Stimulated activated CD4-positive, alpha-beta T cell treated with anti-CD3 and anti-CD28 coated beads, Interleukin-15, amount 100 ng/mL, for 48 hours (primary cell): Measurements from ENCODE around the gene LYSMD2.
"Not testable (repeated sequence)": the region's sequence is repeated elsewhere in the genome, so short reads cannot be mapped to it uniquely, and the experiment has no call there.

Experiments
- DNase-seq, 2 donors: peaks; one replicate each; pipeline ENCODE4 v3.0.0-alpha.2; 2020; ENCODE audit warnings: low read depth in 2 of 2

The LYSMD2 gene

GRCh38 chr15:51737522-51738305 lies at the start of gene LYSMD2:
TSS of gene LYSMD2 (minus strand) at chr15:51737655. CDS start at chr15:51737622, 33 bp downstream.
- peak in 1 of 2 donors; percentile 47 for DNase-seq

- DNase-seq: not testable (repeated sequence)
Measured at GRCh38 chr15:51787130-51787529, 49.7 kb upstream of the LYSMD2 start.

GRCh38 chr15:51783967-51784366 lies 46.5 kb upstream of the LYSMD2 start:
- DNase-seq: no peak

GRCh38 chr15:51782357-51782896 lies 45.0 kb upstream of the LYSMD2 start:
- DNase-seq: no peak

- no peak for DNase-seq
Measured at GRCh38 chr15:51781506-51781905, 44.1 kb upstream of the LYSMD2 start.

GRCh38 chr15:51780636-51781035 lies 43.2 kb upstream of the LYSMD2 start:
- no peak for DNase-seq

- DNase-seq: peak in 1 of 2 donors; percentile 52
Measured at GRCh38 chr15:51776952-51777569, 39.6 kb upstream of the LYSMD2 start.

- DNase-seq: peak in 1 of 2 donors; percentile 37
Measured at GRCh38 chr15:51775967-51776816, 38.7 kb upstream of the LYSMD2 start.

- no peak for DNase-seq
Measured at GRCh38 chr15:51774916-51775315, 37.5 kb upstream of the LYSMD2 start.

- no peak for DNase-seq
Measured at GRCh38 chr15:51771773-51772172, 34.3 kb upstream of the LYSMD2 start.

- no peak for DNase-seq
Measured at GRCh38 chr15:51770902-51771301, 33.4 kb upstream of the LYSMD2 start.

GRCh38 chr15:51768018-51768417 lies 30.6 kb upstream of the LYSMD2 start:
- DNase-seq: no peak

GRCh38 chr15:51766341-51766740 lies 28.9 kb upstream of the LYSMD2 start:
- no peak for DNase-seq

GRCh38 chr15:51765751-51766150 lies 28.3 kb upstream of the LYSMD2 start:
- DNase-seq: no peak

GRCh38 chr15:51760805-51761204 lies 23.4 kb upstream of the LYSMD2 start:
- DNase-seq: no peak

GRCh38 chr15:51759557-51760070 lies 22.2 kb upstream of the LYSMD2 start:
- DNase-seq: no peak

- no peak for DNase-seq
Measured at GRCh38 chr15:51758645-51759044, 21.2 kb upstream of the LYSMD2 start.

GRCh38 chr15:51757450-51757849 lies 20.0 kb upstream of the LYSMD2 start:
- no peak for DNase-seq

GRCh38 chr15:51756482-51756881 lies 19.0 kb upstream of the LYSMD2 start:
- DNase-seq: no peak

GRCh38 chr15:51755790-51756189 lies 18.3 kb upstream of the LYSMD2 start:
- DNase-seq: no peak

GRCh38 chr15:51754267-51754666 lies 16.8 kb upstream of the LYSMD2 start:
- no peak for DNase-seq

- no peak for DNase-seq
Measured at GRCh38 chr15:51752888-51753287, 15.4 kb upstream of the LYSMD2 start.
